CD14-positive monocyte (primary cell): Measurements from ENCODE around the gene ST7. TPM values are rescaled to one million over a fixed set of nuclear protein-coding genes. Genes with fewer than 3 reads are reported as not detected.

Source experiments
- DNase-seq, 3 donors: peaks; one replicate each; pipeline ENCODE4 v3.0.0-alpha.2; 2011 to 2022
- H2AFZ ChIP-seq: 2 replicates; pipeline ENCODE4 v1.6.0; 2012; ENCODE audit warnings: mild to moderate bottlenecking, low read depth, low read length, inconsistent platforms; ENCODE audit not compliant: insufficient read depth, poor library complexity, severe bottlenecking
- H3K27ac ChIP-seq, 2 donors: 1 replicate in 1 of 2; 2 replicates in 1 of 2; pipeline ENCODE4 v1.5.1; 2012 to 2013; ENCODE audit warnings: low read length in 2 of 2, control low read depth in 1 of 2, inconsistent platforms in 1 of 2, low read depth in 1 of 2, mild to moderate bottlenecking in 1 of 2
- H3K27me3 ChIP-seq, 2 donors: one replicate each; pipeline versions ENCODE4 v1.6.0 to v1.6.1; 2011 to 2013; ENCODE audit warnings: low read length in 2 of 2; ENCODE audit not compliant: control insufficient read depth in 2 of 2, insufficient read depth in 2 of 2
- H3K36me3 ChIP-seq, 2 donors: replicated peaks in 1 of 2; 1 replicate in 1 of 2; 2 replicates in 1 of 2; pipeline versions ENCODE4 v1.5.1 to v1.6.1; 2012 to 2013; ENCODE audit warnings: low read length in 2 of 2, control low read depth in 1 of 2, inconsistent platforms in 1 of 2, mild to moderate bottlenecking in 1 of 2; ENCODE audit not compliant: insufficient read depth in 2 of 2, control insufficient read depth in 1 of 2
- H3K4me1 ChIP-seq, 2 donors: 1 replicate in 1 of 2; 2 replicates in 1 of 2; pipeline versions ENCODE4 v1.5.1 to v1.6.1; 2012 to 2013; ENCODE audit warnings: low read length in 2 of 2, control low read depth in 1 of 2, inconsistent platforms in 1 of 2, mild to moderate bottlenecking in 1 of 2, moderate library complexity in 1 of 2; ENCODE audit not compliant: insufficient read depth in 2 of 2, control insufficient read depth in 1 of 2
- H3K4me2 ChIP-seq: replicated peaks from 2 replicates; pipeline ENCODE3; 2012; ENCODE audit warnings: low read length, moderate library complexity, mild to moderate bottlenecking; ENCODE audit not compliant: poor library complexity, severe bottlenecking; ENCODE audit errors: extremely low read depth
- H3K4me3 ChIP-seq, 3 experiments: fragments of 200-600 bp in 1 of 3; sonication (generic) in 1 of 3; replicated peaks in 1 of 3; 1 replicate in 2 of 3; 2 replicates in 1 of 3; pipeline ENCODE4 v1.5.1; 2011 to 2013; ENCODE audit warnings: low read length in 3 of 3, mild to moderate bottlenecking in 3 of 3, control low read depth in 2 of 3, low read depth in 2 of 3, inconsistent platforms in 1 of 3, moderate library complexity in 1 of 3
- H3K79me2 ChIP-seq: 2 replicates; pipeline ENCODE4 v1.6.0; 2012; ENCODE audit warnings: mild to moderate bottlenecking, control low read depth, inconsistent platforms, low read length, moderate library complexity; ENCODE audit not compliant: insufficient read depth
- H3K9ac ChIP-seq: 2 replicates; pipeline ENCODE4 v1.6.0; 2017; ENCODE audit warnings: low read length, mild to moderate bottlenecking; ENCODE audit not compliant: insufficient read depth, poor library complexity, severe bottlenecking
- H3K9me3 ChIP-seq, 2 donors: replicated peaks in 1 of 2; 1 replicate in 1 of 2; 2 replicates in 1 of 2; pipeline versions ENCODE4 v1.5.1 to v1.6.1; 2012 to 2013; ENCODE audit warnings: low read length in 2 of 2, control low read depth in 1 of 2; ENCODE audit not compliant: control insufficient read depth in 1 of 2, insufficient read depth in 1 of 2
- H4K20me1 ChIP-seq: 2 replicates; pipeline ENCODE4 v1.6.0; 2012; ENCODE audit warnings: mild to moderate bottlenecking, low read length, control low read depth, moderate library complexity; ENCODE audit not compliant: insufficient read depth
- H3K27ac Mint-ChIP-seq, 7 donors: one replicate each; pipeline ENCODE4 v1.8.0; 2020; ENCODE audit warnings: mild to moderate bottlenecking in 7 of 7, mixed read lengths in 7 of 7, moderate library complexity in 6 of 7, inconsistent platforms in 2 of 7
- H3K27me3 Mint-ChIP-seq, 3 donors: one replicate each; pipeline ENCODE4 v1.8.0; 2021 to 2022; ENCODE audit warnings: low read depth in 3 of 3, mild to moderate bottlenecking in 3 of 3, mixed read lengths in 3 of 3, moderate library complexity in 3 of 3, inconsistent platforms in 1 of 3
- H3K36me3 Mint-ChIP-seq, 2 donors: one replicate each; pipeline ENCODE4 v1.8.0; 2020; ENCODE audit warnings: mixed read lengths in 2 of 2, inconsistent platforms in 1 of 2, mild to moderate bottlenecking in 1 of 2
- H3K4me1 Mint-ChIP-seq: one replicate; pipeline ENCODE4 v1.8.0; 2020; ENCODE audit warnings: mild to moderate bottlenecking, mixed read lengths
- H3K4me3 Mint-ChIP-seq, 2 donors: one replicate each; pipeline ENCODE4 v1.8.0; 2020; ENCODE audit warnings: mild to moderate bottlenecking in 2 of 2, mixed read lengths in 2 of 2, moderate library complexity in 1 of 2
- H3K9me3 Mint-ChIP-seq, 7 donors: one replicate each; pipeline ENCODE4 v1.8.0; 2020 to 2022; ENCODE audit warnings: mixed read lengths in 7 of 7, mild to moderate bottlenecking in 6 of 7, moderate library complexity in 6 of 7, inconsistent platforms in 2 of 7
- WGBS: methylation state at CpG from one replicate; pipeline ENCODE4 v1.1.5; 2013; ENCODE audit warnings: missing lambda C conversion rate; ENCODE audit not compliant: insufficient coverage; 5-methylcytosine and 5-hydroxymethylcytosine counted together
- intact Hi-C, 2 donors: fragments of 100-400 bp; cut with micrococcal nuclease; formaldehyde crosslinking; loops; one replicate each; pipeline versions ENCODE4 v1.15.0 to v1.15.1; 2023
- polyA plus RNA-seq, 3 donors: library from polyadenylated mRNA; depleted of rRNA in 1 of 3; unstranded in 2 of 3; stranded (reverse) in 1 of 3; fragments of 300-500 nt in 2 of 3; fragments of >200 nt in 1 of 3; fragmentation: Illumina TruSeq in 2 of 3; gene quantifications; 1 replicate in 2 of 3; 2 replicates in 1 of 3; pipeline ENCODE4 v1.2.3, GENCODE V29; 2012 to 2021
- TF ChIP-seq, protein P1 (sequence below): fragments of 200-600 bp; IDR thresholded peaks from one replicate; pipeline ENCODE4 v1.8.0; 2022; ENCODE audit warnings: antibody characterized with exemption, mild to moderate bottlenecking

ST7 gene
- polyA plus RNA-seq, 3 donors: 3.6 to 5.5 (median 4.1) TPM

DNA sequence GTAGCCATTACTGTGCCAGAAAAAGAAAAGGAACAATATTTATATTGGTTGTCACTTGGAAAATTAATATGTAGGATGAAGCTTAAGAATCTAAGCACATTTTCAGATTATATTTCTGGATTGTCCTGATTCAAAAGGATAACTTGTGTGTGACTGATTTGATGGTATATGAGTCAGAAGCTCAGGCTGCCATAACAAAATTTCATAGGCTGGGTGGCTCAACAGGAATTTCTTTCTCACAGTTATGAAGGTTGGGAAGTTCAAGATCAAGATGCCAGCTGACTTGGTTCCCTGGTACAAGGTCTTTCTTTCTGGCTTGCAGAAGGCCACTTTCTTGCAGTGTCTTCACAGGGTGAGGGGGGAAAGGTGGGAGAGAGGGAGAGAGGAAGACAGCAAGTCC, 108.5 kb downstream of the ST7 start:
- DNase-seq: no peak
- Histone ChIP-seq H2AFZ (no peak overlapping the region), H3K4me2 (no peak overlapping the region), H3K4me1 (peaks cover 12% of the 10 kb centered on the region in 2 donors), H3K36me3 (no peaks in the 10 kb centered on the region), H3K79me2 (no peaks in the 10 kb centered on the region), H3K9ac (no peak overlapping the region), H3K27me3 (no peaks in the 10 kb centered on the region), H3K27ac (no peak overlapping the region), H3K4me3 (no peak overlapping the region), H3K9me3 (no peaks in the 10 kb centered on the region), H4K20me1 (no peaks in the 10 kb centered on the region)
- no peaks in the 10 kb centered on the region for H3K36me3 Mint-ChIP-seq
- no peak overlapping the region for H3K4me3 Mint-ChIP-seq
- intact Hi-C loops: no loop called here
- TF ChIP-seq, protein P1, sequence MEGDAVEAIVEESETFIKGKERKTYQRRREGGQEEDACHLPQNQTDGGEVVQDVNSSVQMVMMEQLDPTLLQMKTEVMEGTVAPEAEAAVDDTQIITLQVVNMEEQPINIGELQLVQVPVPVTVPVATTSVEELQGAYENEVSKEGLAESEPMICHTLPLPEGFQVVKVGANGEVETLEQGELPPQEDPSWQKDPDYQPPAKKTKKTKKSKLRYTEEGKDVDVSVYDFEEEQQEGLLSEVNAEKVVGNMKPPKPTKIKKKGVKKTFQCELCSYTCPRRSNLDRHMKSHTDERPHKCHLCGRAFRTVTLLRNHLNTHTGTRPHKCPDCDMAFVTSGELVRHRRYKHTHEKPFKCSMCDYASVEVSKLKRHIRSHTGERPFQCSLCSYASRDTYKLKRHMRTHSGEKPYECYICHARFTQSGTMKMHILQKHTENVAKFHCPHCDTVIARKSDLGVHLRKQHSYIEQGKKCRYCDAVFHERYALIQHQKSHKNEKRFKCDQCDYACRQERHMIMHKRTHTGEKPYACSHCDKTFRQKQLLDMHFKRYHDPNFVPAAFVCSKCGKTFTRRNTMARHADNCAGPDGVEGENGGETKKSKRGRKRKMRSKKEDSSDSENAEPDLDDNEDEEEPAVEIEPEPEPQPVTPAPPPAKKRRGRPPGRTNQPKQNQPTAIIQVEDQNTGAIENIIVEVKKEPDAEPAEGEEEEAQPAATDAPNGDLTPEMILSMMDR: no peak
- peaks cover 14% of the 10 kb centered on the region for H3K4me1 Mint-ChIP-seq
- H3K9me3 Mint-ChIP-seq: peaks cover 0 to 1% (median 0%) of the 10 kb centered on the region in 7 donors
- no peak overlapping the region for H3K27ac Mint-ChIP-seq
- H3K27me3 Mint-ChIP-seq: peaks cover 0 to 4% (median 2%) of the 10 kb centered on the region in 3 donors

DNA sequence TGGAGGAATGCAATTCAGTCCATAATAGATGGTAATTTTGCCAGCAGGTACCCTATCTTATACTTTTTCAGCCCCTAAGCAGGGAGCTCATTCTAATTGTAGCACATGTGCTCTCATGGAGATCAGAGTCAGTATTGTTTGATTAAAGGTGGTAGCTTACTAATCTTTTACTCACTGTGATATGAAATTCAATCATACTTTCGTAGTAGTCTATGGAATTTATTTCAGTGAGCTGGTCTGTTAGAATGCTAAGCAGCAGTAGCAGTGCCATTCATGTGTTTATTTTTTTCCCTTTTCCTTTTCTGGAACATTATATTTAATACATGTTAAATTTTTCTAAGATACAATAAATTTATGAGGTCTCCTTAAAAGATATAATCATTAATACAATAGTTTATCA, 109.0 kb downstream of the ST7 start:
- H3K36me3 ChIP-seq: no peaks in the 10 kb centered on the region
- no peaks in the 10 kb centered on the region for H3K79me2 ChIP-seq
- H3K4me3 ChIP-seq: no peak overlapping the region
- H3K4me3 Mint-ChIP-seq: no peak overlapping the region
- intact Hi-C loops: no loop called here
- no peaks in the 10 kb centered on the region for H4K20me1 ChIP-seq
- no peaks in the 10 kb centered on the region for H3K9me3 ChIP-seq
- H3K27ac ChIP-seq: no peak overlapping the region
- no peaks in the 10 kb centered on the region for H3K36me3 Mint-ChIP-seq
- no peak overlapping the region for H3K4me2 ChIP-seq
- peaks cover 19% of the 10 kb centered on the region for H3K4me1 Mint-ChIP-seq
- H3K27me3 ChIP-seq: no peaks in the 10 kb centered on the region
- peaks cover 0 to 1% (median 0%) of the 10 kb centered on the region in 7 donors for H3K9me3 Mint-ChIP-seq
- no peak overlapping the region for H2AFZ ChIP-seq
- TF ChIP-seq, protein P1: no peak
- no CpG with 5 or more reads among the region's 1 CpG for WGBS
- H3K27me3 Mint-ChIP-seq: peaks cover 0 to 4% (median 2%) of the 10 kb centered on the region in 3 donors
- H3K9ac ChIP-seq: no peak overlapping the region
- peaks cover 18% of the 10 kb centered on the region in 2 donors for H3K4me1 ChIP-seq
- no peak for DNase-seq
- H3K27ac Mint-ChIP-seq: no peak overlapping the region
